Hematopoietic multipotent progenitor cell treated with erythropoietin and hydrocortisone succinate and interleukin-3 and kit ligand, for 8 days (in vitro differentiated cells): ENCODE data around the gene CLDND1.
A peak's percentile ranks its signal among the peaks of the same experiment; 100 is the strongest.

Experiments used
- DNase-seq: peaks from one replicate; pipeline ENCODE4 v3.0.0-alpha.2; 2015

The CLDND1 gene

DNA sequence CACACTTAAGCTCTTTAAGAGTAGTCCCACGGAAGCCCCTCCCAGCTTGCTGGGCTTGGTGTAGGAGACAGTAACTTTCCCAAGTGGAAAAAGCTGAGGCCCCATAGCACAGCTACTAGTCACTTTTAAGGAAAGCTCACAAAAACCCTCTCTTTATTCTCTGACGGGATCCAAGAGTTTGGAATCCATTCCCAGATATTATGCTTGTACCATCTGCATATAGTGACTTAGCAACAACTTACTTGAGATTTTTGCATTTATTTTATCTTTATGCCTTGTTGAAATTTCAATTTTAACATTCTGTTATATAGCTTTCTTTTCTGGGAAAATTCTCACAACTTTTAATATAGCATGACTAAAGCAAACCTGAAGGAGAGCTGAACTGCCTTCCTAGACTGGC is 28.5 kb upstream of the CLDND1 start:
- DNase-seq: no peak

DNA sequence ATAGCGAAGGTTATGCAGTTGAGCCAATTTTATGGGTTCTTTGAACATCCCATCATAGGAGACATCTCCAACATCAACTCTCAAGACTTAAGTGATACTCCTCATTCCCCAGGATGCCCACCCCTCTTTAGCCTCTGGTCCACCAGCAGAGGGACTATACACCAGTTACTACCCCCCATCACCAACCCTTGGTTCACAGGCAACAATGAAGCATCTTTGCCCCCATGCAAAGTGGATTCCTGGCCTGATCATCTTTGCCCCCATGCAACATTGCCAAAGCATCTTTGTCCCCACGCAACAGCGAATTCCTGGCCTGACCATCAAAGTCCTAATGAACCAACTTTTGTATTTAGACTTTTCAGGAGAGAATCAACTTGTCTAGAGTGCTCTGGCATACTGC is 28.1 kb upstream of the CLDND1 start:
- DNase-seq: no peak

DNA sequence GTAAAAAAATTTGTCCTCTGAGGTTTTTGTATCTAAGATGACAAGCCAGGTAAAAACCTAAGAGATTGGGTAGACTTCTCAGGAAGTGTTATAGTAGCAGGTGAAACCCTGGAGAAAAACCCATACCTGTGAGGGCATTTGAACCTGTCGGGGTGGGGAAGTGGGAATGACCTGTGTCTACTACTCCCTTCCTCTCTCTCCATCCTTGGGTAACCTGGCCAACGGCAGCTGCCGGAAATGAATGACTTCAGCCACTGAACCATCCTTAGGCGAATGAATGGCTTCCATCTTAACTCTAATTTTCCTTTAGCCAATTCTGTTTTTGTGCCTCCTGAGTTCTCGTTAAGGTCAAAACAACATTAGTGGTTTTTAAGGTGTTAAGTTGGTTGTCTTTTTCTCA is 25.8 kb upstream of the CLDND1 start:
- no peak for DNase-seq

DNA sequence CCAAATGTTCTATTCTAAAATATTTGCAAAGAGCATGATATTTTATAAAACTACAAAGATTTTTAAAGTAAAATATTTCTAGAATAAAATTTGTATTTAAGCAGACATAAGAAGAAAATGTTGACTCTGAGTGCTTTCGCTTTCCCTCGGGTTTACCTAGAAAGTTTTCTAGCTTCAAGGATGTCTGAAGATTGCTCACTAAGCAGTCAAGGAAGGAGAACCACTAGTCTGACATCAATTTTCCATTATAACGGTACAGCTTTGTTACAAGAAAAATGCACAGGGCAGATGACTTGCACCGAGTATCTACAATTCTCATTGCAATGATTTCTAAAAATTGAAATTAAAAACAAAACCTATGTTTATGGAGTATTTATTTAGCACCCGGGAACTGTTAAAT is 23.2 kb upstream of the CLDND1 start:
- DNase-seq: no peak

DNA sequence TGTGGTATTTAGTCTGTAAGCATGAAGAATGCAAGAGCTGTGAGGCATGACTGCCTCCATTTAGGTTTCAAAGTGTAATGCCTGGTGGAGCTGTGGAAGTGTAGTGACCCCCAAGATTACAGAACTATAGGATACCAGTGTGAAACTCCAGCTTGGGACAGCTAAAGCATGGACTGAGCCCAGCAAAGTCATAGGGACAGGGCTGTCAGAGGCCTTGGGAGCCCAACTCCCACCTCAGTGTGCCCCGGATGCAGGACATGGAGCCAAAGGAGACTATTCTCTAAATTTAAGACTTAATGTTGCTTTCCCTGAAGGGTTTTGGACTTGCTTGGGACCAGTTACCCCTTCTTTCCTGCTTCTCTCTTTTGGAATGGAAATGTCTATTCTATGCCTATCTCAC is 19.9 kb upstream of the CLDND1 start:
- no peak for DNase-seq

DNA sequence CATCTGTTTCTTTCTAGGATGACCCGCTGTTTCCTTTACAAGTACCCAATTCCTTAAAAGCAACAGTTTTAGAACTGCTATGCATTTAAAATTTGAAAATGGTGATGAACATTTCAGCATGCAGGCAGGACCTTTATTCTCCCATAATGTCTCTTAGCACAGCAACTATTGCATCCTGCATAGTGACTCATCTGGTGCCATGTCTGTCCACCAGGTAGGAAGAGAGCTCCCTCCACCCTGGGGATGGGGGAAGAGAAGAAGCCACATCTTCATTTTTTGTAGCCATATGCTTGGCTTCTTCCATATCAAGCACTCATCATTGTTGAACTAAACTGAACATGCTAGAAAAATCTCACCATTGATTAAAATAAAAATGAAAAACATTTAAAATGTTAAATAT is 19.0 kb upstream of the CLDND1 start:
- DNase-seq: no peak

DNA sequence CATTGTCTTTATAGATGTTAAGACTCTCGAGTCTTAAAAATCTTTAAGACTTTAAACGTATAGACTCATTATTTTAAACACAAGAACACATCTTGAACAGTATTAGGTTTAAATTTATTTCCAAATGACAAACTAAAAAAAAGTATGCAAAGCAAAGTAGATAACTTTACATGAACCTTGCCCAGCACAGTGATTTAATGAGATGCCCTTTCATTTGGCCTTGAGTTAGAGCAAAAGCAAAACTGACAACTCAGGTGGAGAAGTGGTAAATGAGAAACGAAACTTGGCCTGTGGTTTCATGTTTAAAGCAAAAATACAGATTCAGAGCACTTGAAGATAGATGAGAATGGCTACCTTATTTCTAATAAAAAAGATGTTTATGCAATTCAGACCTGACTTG is 17.6 kb upstream of the CLDND1 start:
- DNase-seq: no peak

DNA sequence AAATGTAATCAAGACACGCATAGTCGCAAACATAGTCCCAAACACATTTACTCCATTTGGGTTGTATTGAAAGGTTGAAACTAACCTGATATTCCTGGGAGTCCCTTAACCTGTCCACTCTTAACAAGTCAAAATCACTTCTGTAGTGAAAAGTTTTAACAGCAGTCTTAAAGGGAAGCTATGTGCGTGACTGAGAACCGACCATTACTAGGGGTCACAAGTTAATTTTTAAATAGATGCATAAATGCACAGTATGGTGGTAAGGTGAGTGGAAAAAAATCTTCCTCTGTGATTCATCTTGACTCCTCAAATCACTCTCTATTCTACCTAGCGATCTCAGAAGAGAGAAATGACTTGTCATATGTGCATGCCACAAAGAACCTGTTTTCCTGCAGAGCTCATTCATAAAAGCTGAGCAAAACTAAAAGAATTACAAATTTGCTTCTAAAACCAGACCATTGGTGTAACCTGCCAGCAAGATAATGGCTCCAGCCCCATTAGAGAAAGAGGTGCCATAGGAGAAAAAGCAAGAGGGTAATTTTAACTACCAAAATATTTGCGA is 13.8 kb upstream of the CLDND1 start:
- DNase-seq: no peak

DNA sequence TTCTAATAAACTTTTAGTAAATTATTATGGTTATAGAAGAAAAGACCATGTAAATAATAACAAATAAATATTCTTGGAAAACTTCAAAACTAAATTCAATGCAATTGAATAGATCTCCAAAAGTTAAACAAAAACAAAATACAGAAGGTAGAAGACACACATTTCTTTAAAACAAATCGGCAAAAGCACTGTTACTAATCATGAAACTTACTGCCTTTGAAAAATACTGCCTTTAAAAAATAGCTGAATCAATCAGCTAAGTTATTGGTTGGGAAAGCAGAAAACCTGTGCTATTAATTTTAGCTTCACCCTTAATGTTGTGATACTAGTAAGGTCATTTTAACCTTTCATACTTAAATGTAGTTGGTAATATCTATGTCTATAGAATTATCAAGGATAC is 12.0 kb upstream of the CLDND1 start:
- DNase-seq: no peak

DNA sequence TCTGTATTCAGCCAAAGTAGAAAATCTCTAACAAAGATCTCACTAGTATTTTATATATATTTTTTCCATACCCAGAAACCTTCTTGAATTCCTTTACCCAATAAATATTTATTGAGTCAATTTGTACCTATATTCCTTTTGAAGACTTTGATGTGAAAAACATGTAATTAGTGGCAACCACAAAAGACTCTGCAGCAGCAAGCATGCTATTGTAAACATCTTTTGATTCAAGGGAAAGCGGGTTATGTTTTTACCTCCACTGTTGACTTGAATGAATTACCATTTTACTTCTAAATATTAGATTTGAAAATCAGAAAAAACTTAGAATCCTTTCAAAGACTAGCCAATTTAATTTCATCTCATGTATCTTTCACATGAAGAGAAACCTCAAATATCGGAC is 11.5 kb upstream of the CLDND1 start:
- no peak for DNase-seq

DNA sequence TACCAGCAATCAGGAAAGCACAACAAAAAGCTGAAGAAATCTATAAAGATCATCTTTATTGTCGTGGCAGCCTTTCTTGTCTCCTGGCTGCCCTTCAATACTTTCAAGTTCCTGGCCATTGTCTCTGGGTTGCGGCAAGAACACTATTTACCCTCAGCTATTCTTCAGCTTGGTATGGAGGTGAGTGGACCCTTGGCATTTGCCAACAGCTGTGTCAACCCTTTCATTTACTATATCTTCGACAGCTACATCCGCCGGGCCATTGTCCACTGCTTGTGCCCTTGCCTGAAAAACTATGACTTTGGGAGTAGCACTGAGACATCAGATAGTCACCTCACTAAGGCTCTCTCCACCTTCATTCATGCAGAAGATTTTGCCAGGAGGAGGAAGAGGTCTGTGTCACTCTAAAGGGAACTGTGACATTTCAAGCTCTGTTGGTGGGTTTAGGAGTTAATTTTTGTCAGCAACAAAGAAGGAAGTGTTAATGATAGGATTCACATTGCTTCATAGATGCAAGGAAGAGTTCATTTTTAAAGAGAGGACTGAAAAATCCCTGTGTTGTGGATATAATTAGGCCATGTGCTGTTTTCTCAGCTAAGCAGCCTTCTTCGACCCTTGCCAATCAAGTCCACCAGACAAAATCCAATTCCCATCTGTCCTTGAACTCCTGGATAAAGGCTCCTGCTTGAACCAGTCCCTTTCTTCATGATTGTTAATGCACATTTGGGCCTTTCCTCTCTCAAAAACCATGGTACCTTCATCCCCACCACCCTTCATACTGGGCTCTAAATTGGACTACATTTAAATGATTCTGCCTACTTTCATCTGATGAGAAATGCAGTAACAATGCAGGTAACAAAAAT is 10.2 kb upstream of the CLDND1 start:
- no peak for DNase-seq

DNA sequence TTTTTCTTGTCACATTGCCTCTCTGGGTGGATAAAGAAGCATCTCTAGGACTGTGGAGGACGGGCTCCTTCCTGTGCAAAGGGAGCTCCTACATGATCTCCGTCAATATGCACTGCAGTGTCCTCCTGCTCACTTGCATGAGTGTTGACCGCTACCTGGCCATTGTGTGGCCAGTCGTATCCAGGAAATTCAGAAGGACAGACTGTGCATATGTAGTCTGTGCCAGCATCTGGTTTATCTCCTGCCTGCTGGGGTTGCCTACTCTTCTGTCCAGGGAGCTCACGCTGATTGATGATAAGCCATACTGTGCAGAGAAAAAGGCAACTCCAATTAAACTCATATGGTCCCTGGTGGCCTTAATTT is 9.6 kb upstream of the CLDND1 start:
- no peak for DNase-seq

DNA sequence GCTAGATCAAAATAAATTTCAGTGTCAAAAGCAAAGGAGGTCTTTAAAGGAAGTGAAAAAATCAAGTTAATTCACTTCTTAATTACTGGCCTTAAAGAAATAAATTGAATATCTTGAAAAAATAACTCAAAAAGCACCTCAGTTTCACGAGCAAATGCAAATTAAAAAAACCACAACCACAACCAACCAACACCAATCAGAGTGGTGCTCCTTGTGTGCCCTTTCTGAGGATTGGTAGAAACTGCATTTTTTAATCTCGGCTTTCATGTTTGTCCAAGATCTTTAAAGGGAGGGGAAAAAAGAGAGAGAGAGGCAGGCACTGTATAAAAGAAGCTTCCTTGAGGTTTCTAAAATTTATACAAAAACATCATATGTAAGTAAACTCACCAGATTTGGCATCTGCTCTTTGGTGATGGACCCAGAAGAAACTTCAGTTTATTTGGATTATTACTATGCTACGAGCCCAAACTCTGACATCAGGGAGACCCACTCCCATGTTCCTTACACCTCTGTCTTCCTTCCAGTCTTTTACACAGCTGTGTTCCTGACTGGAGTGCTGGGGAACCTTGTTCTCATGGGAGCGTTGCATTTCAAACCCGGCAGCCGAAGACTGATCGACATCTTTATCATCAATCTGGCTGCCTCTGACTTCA is 9.0 kb upstream of the CLDND1 start, which contains the start of gene GPR15:
Gene GPR15 (plus strand): TSS at position 357 of the 653 bp plus-strand sequence. CDS start 56 bp downstream, at position 413.
- DNase-seq: no peak

DNA sequence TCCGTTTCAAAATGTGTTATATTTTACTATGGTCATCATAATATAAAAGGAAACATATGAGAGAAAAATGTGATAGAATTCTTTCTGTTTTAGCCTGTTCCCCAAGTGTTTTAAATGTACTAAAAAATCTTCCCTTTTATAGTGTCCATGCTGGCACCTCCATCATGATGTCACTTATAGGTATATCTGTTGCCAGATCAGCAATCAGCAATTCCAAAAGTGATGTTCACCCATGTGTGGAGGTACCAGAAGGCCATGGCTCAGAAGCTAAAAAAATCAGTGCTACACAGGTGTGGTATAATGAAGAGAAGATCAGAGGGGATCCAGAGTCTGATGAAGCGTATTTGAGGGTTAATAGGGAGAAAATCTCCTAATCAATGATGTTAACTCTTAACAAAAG is 8.0 kb upstream of the CLDND1 start:
- DNase-seq: no peak

DNA sequence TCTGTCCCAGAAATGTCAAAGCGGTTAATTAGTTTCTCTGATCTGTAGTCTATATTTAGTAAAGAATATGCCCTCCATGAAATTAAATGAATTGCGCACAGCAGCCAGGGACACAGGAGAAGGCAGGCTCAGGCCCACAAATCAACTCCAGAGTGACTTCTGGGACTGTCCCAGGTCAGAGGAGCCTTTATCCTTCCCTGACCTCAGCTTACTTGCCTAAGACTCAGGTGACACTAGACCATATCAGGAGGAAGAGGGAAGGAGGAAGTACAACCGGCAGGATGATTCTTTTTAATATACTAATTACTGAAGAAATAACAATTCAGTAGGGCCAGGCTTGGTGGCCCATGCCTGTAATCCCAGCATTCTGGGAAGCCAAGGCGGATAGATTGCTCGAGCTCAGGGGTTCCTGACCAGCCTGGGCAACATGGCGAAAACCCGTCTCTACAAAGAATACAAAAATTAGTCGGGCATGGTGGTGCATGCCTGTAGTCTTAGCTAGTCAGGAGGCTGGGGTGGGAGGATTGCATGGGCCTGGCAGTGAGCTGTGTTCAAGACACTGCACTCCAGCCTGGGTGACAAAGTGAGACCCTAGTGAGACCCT is 7.3 kb upstream of the CLDND1 start:
- DNase-seq: no peak

DNA sequence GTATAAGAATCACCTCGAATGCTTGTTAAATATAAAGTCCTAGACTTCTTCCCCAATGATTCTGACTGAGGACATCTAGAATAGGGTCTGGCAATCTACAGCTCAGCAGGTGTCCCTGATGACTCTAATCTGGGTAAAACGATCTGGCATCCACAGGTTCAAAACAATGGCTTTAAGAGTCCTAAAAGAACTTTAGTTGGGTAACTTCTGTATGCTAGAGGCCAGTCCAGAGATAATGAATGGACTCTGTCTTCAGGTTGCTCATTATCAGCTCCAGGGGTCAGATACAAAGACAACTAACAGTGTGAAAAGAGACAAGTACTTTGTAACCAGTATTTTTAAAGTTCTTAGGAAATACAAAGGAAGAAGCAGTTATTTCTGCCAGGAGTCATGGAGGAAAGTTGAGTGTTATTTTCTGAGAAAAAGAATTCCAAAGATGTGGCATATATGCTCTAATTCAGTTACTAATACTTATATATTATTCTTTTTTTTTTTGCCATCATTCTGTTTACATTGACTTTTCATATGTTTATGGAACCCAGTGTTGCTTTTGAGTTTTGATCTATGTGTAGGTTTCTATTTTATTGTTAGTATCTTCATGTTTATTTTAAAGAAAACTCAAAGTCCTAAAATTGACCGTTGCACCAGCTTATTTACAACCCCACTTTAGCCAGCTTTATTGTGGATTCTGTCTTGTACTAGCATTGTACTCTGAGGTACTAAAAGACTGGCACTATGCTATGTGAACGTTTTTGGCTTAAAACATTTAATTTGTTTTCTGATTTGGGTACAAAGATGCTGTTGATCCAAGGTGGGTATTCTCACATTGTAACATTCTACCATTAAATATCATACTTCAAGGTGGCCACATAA is 6.0 kb upstream of the CLDND1 start:
- no peak for DNase-seq

DNA sequence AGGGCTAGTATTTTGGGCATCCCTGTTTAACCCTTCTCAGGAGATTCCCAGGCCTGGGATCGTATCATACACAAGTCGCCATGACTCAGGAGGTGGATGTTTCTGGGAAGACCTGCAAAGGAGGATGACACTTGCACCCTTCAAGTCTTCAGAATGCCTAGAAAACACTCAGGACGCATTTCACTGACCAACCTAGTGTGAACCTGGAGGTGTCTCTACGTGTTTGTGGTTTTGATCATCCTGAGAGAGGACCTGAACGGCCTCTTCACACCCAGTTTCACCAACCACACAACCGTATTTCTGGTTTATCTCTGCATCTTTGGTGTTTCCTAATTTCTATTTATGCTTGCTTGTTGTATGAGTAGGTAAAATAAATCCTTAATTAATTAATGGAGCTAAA is 2.8 kb upstream of the CLDND1 start:
- DNase-seq: no peak

DNA sequence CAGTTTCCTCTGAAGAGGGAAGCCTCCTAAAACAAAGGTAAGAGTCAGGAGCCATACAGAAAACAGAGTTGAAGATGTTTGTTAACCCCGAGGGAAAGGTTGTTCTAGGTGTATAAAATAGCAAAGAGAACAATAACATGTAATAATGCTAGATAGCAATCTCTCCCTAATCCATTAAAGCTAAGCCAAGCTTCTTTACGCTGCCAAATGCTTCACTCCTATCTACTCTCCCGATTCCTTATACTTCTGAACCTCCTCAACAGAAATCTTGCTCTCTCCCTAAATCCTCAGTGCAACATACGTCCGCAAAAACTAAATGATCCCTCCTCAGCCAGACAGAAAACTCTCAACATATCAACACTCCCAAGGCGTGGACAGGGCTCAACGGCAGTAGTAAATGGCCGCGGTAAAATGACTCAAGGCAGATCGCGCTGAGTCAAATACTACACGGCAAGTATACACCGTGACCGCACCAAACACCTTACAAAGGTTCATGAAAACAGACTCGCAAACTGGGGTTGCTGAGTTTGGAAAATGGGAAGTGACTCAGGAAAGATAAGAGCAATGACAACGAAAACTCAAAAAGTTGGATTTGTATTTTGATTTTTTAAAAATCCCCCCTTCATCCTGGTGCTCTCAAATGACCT is 682 bp downstream of the CLDND1 start:
- DNase-seq: peak; percentile 66

DNA sequence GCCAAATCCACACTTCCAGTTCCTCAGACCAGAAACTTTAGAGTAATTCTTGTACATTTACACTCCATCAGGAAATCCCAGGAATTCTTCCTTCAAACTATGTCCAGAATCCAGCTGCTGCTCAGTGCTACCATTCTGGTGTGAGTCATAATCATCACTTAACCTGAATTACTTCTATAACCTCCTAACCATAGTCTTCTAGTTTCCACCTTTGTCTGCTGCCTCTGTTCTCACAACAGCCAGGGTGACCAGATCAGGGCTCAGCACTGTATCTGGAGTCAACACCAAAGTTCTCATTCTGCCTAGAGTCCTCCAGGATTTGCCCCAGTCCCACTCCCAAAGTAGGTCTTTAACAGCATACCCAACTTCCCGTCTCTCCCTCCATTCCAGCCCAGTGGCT is 3.4 kb downstream of the CLDND1 start:
- DNase-seq: no peak

DNA sequence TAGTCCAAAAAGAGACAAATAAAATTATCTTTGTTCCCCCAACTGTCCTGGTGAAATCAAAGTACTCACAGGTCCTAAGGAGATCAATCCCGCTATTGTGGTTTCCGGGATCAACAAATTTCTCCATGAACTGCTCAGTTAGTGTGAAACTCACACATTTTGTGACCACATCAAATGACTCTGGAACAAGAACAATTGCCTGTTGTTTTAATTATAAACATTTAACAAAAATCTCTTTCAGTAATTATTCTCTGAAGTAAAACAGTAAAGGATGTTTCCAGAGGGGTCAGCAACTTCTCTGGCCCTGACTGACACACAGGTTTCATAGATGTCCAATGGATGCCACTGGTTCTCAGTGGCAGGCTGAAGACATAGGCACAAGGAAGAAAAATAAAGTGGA is 3.9 kb downstream of the CLDND1 start:
- DNase-seq: no peak

DNA sequence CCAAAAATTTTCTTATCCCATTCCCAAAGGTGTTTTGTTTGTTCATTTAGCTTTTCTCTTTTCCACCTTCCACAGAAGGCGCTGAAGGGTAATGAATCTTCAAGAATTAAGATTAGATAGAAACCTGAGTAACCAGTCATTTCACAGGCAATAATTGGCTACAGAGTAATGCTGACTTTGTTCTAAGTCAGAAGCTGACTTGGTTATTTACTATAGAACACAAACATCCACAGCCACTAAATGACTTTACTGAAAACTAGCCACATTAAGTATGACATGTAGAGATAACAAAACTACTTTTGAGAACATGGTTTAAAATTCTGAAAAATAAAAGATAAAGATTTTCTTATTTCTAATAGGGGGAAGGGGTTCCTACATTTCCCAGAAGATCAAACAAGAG is 7.8 kb downstream of the CLDND1 start:
- DNase-seq: no peak

DNA sequence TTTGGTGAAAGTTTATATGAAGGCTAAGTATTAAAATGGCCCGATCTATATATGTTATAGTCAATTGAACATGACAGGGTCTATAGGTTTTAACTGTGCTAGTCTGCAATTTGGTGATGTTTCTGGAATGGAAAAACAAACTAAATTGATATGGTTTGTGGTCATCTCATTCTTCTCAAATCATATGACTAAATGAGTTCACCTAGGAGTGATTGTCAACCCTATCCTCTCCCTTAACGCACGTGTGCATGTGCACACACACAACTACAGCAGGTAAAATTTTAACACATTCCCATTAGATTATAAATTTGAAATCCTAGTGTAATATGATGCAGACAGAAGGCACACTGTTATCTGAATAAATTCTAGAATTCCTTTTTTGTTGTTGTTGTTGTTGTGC is 9.0 kb downstream of the CLDND1 start:
- DNase-seq: no peak
